Ovary (tissue), 9 donors: ENCODE results near the gene USP36. TPM values are rescaled to one million over a fixed set of nuclear protein-coding genes. Genes with fewer than 3 reads are reported as not detected.
A peak's percentile ranks its signal among the peaks of the same experiment; 100 is the strongest.

Experiments used
- DNase-seq, 5 donors: peaks; one replicate each; pipeline ENCODE4 v3.0.0-alpha.2; 2019 to 2020
- H3K27ac ChIP-seq, 2 donors: fragments of 200-600 bp; one replicate each; pipeline versions ENCODE4 v1.5.1 to v1.8.0; 2019 to 2022
- H3K27me3 ChIP-seq: fragments of 200-600 bp; one replicate; pipeline ENCODE4 v1.8.0; 2022
- H3K36me3 ChIP-seq: fragments of 200-600 bp; sonication (generic); one replicate; pipeline ENCODE4 v1.5.1; 2019
- H3K4me1 ChIP-seq: one replicate; pipeline ENCODE4 v1.8.1; 2013; ENCODE audit warnings: mild to moderate bottlenecking, moderate library complexity; ENCODE audit not compliant: insufficient read depth
- H3K4me3 ChIP-seq: fragments of 200-600 bp; sonication (generic); one replicate; pipeline ENCODE4 v1.5.1; 2017
- H3K9me3 ChIP-seq, 2 donors: fragments of 200-600 bp in 1 of 2; sonication (generic) in 1 of 2; one replicate each; pipeline versions ENCODE4 v1.5.1 to v1.8.1; 2013 to 2019; ENCODE audit warnings: mild to moderate bottlenecking in 1 of 2, moderate library complexity in 1 of 2
- EP300 ChIP-seq: sonication (generic); formaldehyde crosslinking; IDR thresholded peaks from one replicate; pipeline ENCODE4 v1.6.1; 2017; ENCODE audit warnings: antibody characterized with exemption
- POLR2A ChIP-seq: fragments of 450-650 bp; IDR thresholded peaks from one replicate; pipeline ENCODE4 v1.6.1; 2017; ENCODE audit warnings: antibody characterized with exemption, mild to moderate bottlenecking, moderate library complexity
- WGBS, 3 donors: extraction: QIAGEN DNeasy Blood & Tissue Kit in 1 of 3; methylation state at CpG; one replicate each; pipeline versions ENCODE4 v1.1.5 to v1.1.7; 2013 to 2017; 5-methylcytosine and 5-hydroxymethylcytosine counted together
- intact Hi-C, 4 donors: fragments of 100-400 bp; cut with DNase I; formaldehyde crosslinking; loops; one replicate each; pipeline versions ENCODE4 v1.11.0 to v1.15.1; 2022 to 2023
- polyA plus RNA-seq, 2 donors: library from polyadenylated mRNA; stranded (reverse); fragments of 200-250 nt in 1 of 2; fragments of 350-450 nt in 1 of 2; fragmentation: Illumina TruSeq in 1 of 2; extraction: RNeasy Lipid Tissue Mini Kit (QIAGEN cat#74804) in 1 of 2; gene quantifications; one replicate each; pipeline ENCODE4 v1.2.3, GENCODE V29; 2013 to 2014
- total RNA-seq, 7 donors: library from RNA; depleted of rRNA in 2 of 7; stranded (reverse); fragments of >200 nt in 2 of 7; fragmentation: NEBNext Ultra II Directional in 3 of 7; extraction: Animal tissue kit (Norgen Biotek cat#: 25700) in 3 of 7; gene quantifications; one replicate each; pipeline versions ENCODE4 v1.1.0 to v1.2.4, GENCODE V29; 2016 to 2023
- TF ChIP-seq, protein P1 (sequence below), 3 donors: fragments of 450-650 bp in 2 of 3; fragments of 200-600 bp in 1 of 3; IDR thresholded peaks; one replicate each; pipeline versions ENCODE4 v1.5.1 to v1.8.0; 2016 to 2022; ENCODE audit warnings: antibody characterized with exemption in 3 of 3, mild to moderate bottlenecking in 1 of 3
- donor health status: DM: no; HTN: no; CAD: no; lungs with moderate emphysema.
- donor health status: DM: no; HTN: no; CAD: no.
- donor health status: Bipolar disorder and iron deficiency.
- donor health status: DM: yes; HTN: yes; CAD: no.
- donor health status: DM: no; HTN: no; CAD: no.
- donor health status: DM: yes; HTN: yes; CAD: no.

USP36 gene
- total and polyA plus RNA-seq, 9 donors: 38.7 to 127 (median 67.4) TPM

DNA sequence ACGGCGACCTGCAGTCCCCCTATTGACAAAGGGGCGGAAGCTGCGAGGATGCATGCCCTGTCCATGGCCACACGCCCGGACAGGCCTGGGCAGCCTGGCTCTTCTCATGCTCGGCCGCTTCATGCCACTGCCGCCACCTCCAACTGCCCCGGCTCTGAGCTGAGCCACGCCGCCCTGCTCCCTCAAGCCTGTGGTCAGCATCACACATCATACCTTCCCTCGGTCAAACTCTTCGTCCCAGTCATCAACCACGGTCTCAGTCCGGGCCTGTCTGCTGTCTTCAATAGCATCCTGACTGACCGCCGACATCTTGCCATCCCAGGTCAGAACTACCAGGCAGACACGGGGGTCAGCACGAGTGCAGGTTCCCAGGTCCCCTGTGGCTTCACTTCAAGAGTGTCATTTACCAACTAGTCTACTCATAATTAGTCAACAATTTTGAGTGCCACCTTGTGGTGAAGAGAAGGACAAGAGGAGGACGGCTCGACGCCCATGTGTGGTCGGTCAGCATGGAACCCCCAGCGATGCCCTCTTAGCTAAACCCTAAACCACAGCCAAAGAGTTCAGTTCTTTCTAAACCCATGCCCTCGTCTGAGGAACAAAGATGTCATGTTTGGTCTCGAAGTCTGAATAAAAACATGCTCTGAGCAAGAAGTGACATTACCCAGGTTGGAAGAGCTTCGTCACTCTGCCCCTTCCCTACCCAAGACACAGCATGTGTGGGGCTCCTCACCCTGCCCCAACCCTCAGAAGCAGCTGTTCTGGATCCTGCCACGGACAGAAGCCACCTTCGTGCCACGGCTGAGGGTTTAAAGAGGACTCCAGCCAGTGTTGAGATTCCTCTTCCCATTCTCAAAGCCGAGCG, 41.7 kb downstream of the USP36 start:
- Histone ChIP-seq H3K27ac (no peak overlapping the region), H3K36me3 (no peaks in the 10 kb centered on the region), H3K4me3 (no peak overlapping the region), H3K9me3 (no peaks in the 10 kb centered on the region), H3K4me1 (peaks cover 11% of the 10 kb centered on the region), H3K27me3 (no peaks in the 10 kb centered on the region)
- intact Hi-C loops: no loop called here
- 81 to 84% (median 82%) methylated on average over 33 of the region's 33 CpGs for WGBS, 3 donors
- DNase-seq: no peak
- TF ChIP-seq, protein P1, sequence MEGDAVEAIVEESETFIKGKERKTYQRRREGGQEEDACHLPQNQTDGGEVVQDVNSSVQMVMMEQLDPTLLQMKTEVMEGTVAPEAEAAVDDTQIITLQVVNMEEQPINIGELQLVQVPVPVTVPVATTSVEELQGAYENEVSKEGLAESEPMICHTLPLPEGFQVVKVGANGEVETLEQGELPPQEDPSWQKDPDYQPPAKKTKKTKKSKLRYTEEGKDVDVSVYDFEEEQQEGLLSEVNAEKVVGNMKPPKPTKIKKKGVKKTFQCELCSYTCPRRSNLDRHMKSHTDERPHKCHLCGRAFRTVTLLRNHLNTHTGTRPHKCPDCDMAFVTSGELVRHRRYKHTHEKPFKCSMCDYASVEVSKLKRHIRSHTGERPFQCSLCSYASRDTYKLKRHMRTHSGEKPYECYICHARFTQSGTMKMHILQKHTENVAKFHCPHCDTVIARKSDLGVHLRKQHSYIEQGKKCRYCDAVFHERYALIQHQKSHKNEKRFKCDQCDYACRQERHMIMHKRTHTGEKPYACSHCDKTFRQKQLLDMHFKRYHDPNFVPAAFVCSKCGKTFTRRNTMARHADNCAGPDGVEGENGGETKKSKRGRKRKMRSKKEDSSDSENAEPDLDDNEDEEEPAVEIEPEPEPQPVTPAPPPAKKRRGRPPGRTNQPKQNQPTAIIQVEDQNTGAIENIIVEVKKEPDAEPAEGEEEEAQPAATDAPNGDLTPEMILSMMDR (IDR thresholded peaks at IDR 0.05): no peak
- no peak for TF ChIP-seq EP300
- TF ChIP-seq POLR2A: no peak

DNA sequence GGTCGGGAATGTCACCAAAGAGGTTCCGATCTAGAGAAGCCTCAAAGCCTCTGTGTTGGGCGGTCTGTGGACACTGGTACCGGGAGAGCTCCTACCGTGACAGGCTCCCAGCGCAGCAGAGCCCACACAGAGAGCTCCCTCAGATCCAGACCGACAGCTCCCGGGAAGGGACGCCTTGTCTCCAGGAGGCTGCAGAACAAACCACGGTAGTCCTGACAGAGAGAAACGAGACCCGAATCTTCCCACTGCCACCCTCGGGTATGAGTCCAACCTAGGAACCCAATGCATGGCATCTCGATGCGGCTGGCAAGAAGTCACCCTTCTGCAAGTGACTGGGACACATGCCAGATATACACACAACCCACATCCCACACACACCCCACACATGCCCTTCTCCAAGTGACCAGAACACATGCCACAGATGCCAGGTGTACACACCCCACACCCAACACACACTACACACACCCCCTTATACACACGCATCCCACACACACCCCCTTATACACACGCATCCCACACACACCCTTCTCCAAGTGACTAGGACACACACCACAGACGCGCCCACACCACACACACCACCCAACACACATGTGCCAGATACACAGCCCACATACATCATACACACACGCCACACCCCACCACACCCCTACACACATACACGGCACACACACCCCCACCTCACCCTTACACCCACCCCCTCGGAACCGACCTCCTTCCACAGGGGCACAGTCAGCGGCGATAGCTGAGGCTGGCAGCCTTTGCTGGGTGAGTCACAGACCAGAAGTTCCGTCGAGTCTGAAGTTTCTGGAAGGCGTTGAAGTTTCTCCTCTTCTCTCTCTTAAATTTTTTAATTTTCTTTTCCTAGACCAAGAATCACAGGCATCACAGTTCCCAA, 42.7 kb downstream of the USP36 start:
- H3K4me3 ChIP-seq: no peak overlapping the region
- DNase-seq: no peak
- no peak for TF ChIP-seq POLR2A
- TF ChIP-seq, protein P1 (IDR thresholded peaks at IDR 0.05): no peak
- no peak for TF ChIP-seq EP300
- no peaks in the 10 kb centered on the region for H3K9me3 ChIP-seq
- H3K4me1 ChIP-seq: peaks cover 11% of the 10 kb centered on the region
- no peaks in the 10 kb centered on the region for H3K36me3 ChIP-seq
- intact Hi-C loops: no loop called here
- H3K27ac ChIP-seq: no peak overlapping the region
- WGBS, 3 donors: 62 to 76% (median 69%) methylated on average over 28 of the region's 28 CpGs
- H3K27me3 ChIP-seq: no peaks in the 10 kb centered on the region

DNA sequence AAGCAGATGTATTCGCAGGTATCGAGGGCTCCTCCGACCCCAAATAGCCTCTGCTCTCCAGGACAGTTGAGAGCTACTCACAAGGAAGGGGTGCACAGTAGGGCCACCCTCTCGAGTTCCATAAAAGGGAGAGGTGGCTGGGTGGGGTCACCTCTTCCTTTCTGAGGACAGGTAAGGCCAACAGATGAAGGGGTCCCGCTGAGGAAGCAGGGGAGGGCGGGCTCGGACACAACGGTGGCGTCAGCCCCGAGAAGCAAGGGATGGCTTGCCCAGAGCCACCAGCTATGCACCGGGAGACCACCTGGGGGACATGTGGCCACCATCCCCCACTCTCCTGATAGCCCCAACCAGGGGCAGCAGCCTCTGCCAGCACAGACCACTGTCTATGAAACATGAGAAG, 43.4 kb downstream of the USP36 start:
- 40 to 68% (median 50%) methylated on average over 11 of the region's 11 CpGs for WGBS, 3 donors
- H3K4me1 ChIP-seq: peaks cover 11% of the 10 kb centered on the region
- no peaks in the 10 kb centered on the region for H3K27me3 ChIP-seq
- no peak overlapping the region for H3K27ac ChIP-seq
- H3K4me3 ChIP-seq: no peak overlapping the region
- H3K36me3 ChIP-seq: no peaks in the 10 kb centered on the region
- no peak for DNase-seq
- intact Hi-C loops: no loop called here
- H3K9me3 ChIP-seq: no peaks in the 10 kb centered on the region
- no peak for TF ChIP-seq POLR2A
- TF ChIP-seq EP300: no peak

DNA sequence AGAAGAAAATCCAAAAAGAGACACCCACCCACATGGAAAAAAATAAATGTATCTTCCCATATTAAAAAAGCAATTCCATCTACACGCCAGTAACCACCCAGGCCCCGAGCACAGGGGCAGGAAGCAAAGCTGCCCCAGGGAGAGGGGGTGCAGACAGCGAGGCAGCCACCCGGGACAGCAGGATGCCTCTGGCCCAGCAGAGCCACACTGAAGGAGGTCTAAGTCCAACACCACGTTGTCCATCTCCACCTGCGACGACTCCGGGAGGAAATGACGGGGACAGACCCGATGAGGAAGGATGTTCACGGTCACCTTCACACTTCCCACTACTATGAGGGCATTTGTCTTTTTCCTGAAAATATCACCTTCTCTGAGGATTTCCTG, 44.1 kb downstream of the USP36 start:
- Histone ChIP-seq H3K4me3 (no peak overlapping the region), H3K27ac (peak overlapping the region in 1 of 2 donors; percentile 24), H3K9me3 (no peaks in the 10 kb centered on the region), H3K36me3 (no peaks in the 10 kb centered on the region), H3K27me3 (no peaks in the 10 kb centered on the region), H3K4me1 (peaks cover 10% of the 10 kb centered on the region)
- TF ChIP-seq EP300: no peak
- TF ChIP-seq, protein P1 (IDR thresholded peaks at IDR 0.05): no peak
- TF ChIP-seq POLR2A: no peak
- intact Hi-C loops: no loop called here
- no peak for DNase-seq
- WGBS, 3 donors: 26 to 50% (median 34%) methylated on average over 11 of the region's 11 CpGs
